IPS-15b (cell line): ENCODE results near the gene LMF1.

Source experiments
- H3K27me3 ChIP-seq: one replicate; pipeline ENCODE4 v1.6.1; 2013; ENCODE audit warnings: low read length; ENCODE audit not compliant: control insufficient read depth, insufficient read depth
- H3K36me3 ChIP-seq: one replicate; pipeline ENCODE4 v1.6.1; 2013; ENCODE audit warnings: low read length; ENCODE audit not compliant: control insufficient read depth, insufficient read depth
- H3K4me1 ChIP-seq: one replicate; pipeline ENCODE4 v1.6.1; 2013; ENCODE audit warnings: mild to moderate bottlenecking, low read length; ENCODE audit not compliant: control insufficient read depth, insufficient read depth
- H3K4me3 ChIP-seq: one replicate; pipeline ENCODE4 v1.5.1; 2013; ENCODE audit warnings: low read depth, low read length
- H3K9ac ChIP-seq: one replicate; pipeline ENCODE4 v1.6.1; 2013; ENCODE audit warnings: low read depth, mild to moderate bottlenecking, low read length
- H3K9me3 ChIP-seq: one replicate; pipeline ENCODE4 v1.6.1; 2013; ENCODE audit warnings: mild to moderate bottlenecking, low read length; ENCODE audit not compliant: control insufficient read depth, insufficient read depth

The LMF1 gene

GRCh38 chr16:918741-919657, 51.8 kb downstream of the LMF1 start:
- H3K4me1 ChIP-seq = no peaks in the 10 kb centered on the region
- no peak overlapping the region for H3K4me3 ChIP-seq
- no peaks in the 10 kb centered on the region for H3K36me3 ChIP-seq
- H3K9ac ChIP-seq = no peak overlapping the region
- no peaks in the 10 kb centered on the region for H3K9me3 ChIP-seq
- no peaks in the 10 kb centered on the region for H3K27me3 ChIP-seq

DNA sequence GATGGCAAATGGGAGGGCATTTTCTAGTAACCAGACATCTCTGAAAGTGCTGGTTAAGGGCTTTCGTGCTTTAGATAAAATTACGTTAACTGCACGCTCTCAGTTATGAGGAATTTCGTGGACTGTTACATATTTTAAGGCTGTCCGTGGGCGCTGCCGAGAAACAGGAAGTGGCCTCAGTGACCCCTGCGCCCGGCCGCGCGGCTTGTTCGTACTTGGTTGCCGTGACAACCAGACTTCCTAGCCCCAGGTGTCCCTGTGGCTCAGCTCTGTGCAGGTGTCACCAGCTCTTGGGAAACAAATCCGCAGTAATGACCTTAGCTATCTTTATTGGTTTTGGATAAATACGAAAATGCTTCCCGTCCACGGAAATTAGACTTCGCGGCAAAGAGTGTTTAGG, 52.7 kb downstream of the LMF1 start:
- no peak overlapping the region for H3K9ac ChIP-seq
- no peaks in the 10 kb centered on the region for H3K9me3 ChIP-seq
- no peak overlapping the region for H3K4me3 ChIP-seq
- no peaks in the 10 kb centered on the region for H3K36me3 ChIP-seq
- H3K27me3 ChIP-seq = no peaks in the 10 kb centered on the region
- no peaks in the 10 kb centered on the region for H3K4me1 ChIP-seq

GRCh38 chr16:917591-918061, 53.2 kb downstream of the LMF1 start:
- H3K4me3 ChIP-seq = no peak overlapping the region
- H3K9me3 ChIP-seq = no peaks in the 10 kb centered on the region
- no peaks in the 10 kb centered on the region for H3K36me3 ChIP-seq
- no peaks in the 10 kb centered on the region for H3K27me3 ChIP-seq
- no peak overlapping the region for H3K9ac ChIP-seq
- no peaks in the 10 kb centered on the region for H3K4me1 ChIP-seq

GRCh38 chr16:916035-916799, 54.6 kb downstream of the LMF1 start:
- Histone ChIP-seq H3K9ac (no peak overlapping the region), H3K27me3 (no peaks in the 10 kb centered on the region), H3K36me3 (no peaks in the 10 kb centered on the region), H3K4me3 (no peak overlapping the region), H3K9me3 (no peaks in the 10 kb centered on the region), H3K4me1 (no peaks in the 10 kb centered on the region)

- Histone ChIP-seq H3K36me3 (no peaks in the 10 kb centered on the region), H3K4me3 (no peak overlapping the region), H3K4me1 (no peaks in the 10 kb centered on the region), H3K27me3 (no peaks in the 10 kb centered on the region), H3K9ac (no peak overlapping the region), H3K9me3 (no peaks in the 10 kb centered on the region)
These were observed 55.2 kb downstream of the LMF1 start for GRCh38 chr16:915546-915945.

- Histone ChIP-seq H3K36me3 (no peaks in the 10 kb centered on the region), H3K4me3 (no peak overlapping the region), H3K27me3 (no peaks in the 10 kb centered on the region), H3K9me3 (no peaks in the 10 kb centered on the region), H3K4me1 (no peaks in the 10 kb centered on the region), H3K9ac (no peak overlapping the region)
These were observed 56.3 kb downstream of the LMF1 start for GRCh38 chr16:914440-914839.

DNA sequence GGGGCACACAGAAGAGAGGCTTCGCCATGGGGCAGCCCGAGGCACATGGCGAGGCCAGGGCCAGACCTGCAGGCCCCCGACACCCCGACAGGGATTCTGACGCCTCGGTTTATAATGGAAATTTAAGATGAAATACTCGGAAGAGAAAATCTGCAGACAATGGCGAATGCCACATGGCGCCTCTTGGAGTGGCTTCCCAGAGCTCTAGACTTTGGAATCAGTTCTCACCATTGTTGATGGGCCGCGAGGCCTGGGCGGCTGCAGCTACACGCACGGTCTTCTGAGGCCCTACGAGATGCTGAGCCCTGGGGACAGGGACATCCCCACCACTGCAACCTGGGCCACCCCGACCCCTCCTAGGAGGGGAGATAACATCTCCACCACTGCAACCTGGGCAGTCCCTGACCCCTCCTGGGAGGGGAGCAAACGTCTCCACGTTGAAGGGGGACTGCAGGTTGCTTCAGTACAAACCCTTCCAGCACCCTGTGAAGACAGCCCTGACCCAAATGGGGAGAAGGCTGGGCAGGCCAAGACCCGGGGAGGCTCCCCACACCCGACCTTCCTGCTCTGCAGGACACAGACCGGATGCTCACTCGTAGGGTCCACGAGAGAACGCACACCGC, 56.9 kb downstream of the LMF1 start:
- Histone ChIP-seq H3K9me3 (no peaks in the 10 kb centered on the region), H3K36me3 (no peaks in the 10 kb centered on the region), H3K9ac (no peak overlapping the region), H3K27me3 (no peaks in the 10 kb centered on the region), H3K4me1 (no peaks in the 10 kb centered on the region), H3K4me3 (no peak overlapping the region)

DNA sequence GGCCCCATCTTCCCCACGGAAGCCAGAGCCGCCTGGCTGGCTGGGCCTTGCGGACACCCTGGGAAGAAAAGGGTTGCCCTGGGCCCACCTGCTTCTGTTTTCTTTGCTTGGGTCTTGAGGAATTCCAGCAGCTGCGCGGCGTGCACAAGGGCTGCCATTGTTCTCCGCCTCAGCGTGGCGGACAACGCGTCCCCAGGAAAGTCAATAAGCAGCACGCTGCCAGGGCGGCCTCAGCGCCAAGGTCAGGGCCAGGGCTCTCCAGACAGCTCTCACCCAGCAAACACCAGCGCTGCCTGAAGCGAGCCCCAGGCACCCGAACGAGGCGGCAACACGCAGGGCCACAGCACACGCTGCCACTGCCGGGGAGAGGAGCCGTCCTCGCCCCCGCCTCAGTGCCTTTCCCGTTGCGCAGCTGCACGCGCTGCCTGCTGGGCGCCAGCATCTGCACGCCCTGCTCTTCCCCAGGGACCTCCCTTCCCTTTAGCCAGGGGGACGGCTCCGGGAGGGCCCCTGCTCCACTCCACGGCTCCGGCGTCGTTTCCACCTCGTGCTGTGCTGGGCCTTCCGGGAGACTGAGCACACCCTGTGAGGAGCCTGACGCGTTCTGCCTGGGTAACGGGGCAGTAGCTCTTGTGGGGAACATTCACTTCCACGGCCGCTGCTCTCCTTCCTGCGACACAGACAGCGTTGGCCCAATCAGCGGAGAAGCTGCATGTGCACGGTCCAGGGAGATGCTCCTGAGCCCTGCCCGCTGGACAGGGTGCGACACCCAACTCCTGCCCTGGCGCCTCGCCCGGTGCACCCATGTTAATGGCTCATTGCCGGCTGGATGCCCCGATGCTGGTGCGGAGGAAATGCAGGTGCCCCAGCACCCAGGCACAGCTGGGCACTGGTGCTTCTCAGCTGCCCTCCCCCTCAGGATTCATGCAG, 57.8 kb downstream of the LMF1 start:
- no peak overlapping the region for H3K9ac ChIP-seq
- no peaks in the 10 kb centered on the region for H3K36me3 ChIP-seq
- H3K9me3 ChIP-seq = no peaks in the 10 kb centered on the region
- no peaks in the 10 kb centered on the region for H3K4me1 ChIP-seq
- H3K4me3 ChIP-seq = no peak overlapping the region
- H3K27me3 ChIP-seq = no peaks in the 10 kb centered on the region

GRCh38 chr16:912322-912683, 58.5 kb downstream of the LMF1 start:
- Histone ChIP-seq H3K9ac (no peak overlapping the region), H3K4me3 (no peak overlapping the region), H3K4me1 (no peaks in the 10 kb centered on the region), H3K9me3 (no peaks in the 10 kb centered on the region), H3K27me3 (no peaks in the 10 kb centered on the region), H3K36me3 (no peaks in the 10 kb centered on the region)

GRCh38 chr16:911604-912321, 59.0 kb downstream of the LMF1 start:
- no peak overlapping the region for H3K4me3 ChIP-seq
- H3K9me3 ChIP-seq = no peaks in the 10 kb centered on the region
- H3K9ac ChIP-seq = no peak overlapping the region
- no peaks in the 10 kb centered on the region for H3K4me1 ChIP-seq
- H3K36me3 ChIP-seq = no peaks in the 10 kb centered on the region
- no peaks in the 10 kb centered on the region for H3K27me3 ChIP-seq
